GM20000 (cell line): ENCODE data around the gene SLC26A8.
"Not testable (repeated sequence)": the region's sequence is repeated elsewhere in the genome, so short reads cannot be mapped to it uniquely, and the experiment has no call there.

ENCODE experiments used
- DNase-seq: peaks from one replicate; pipeline ENCODE4 v3.0.0; 2012; ENCODE audit warnings: low spot score
- CTCF ChIP-seq: IDR thresholded peaks from 2 replicates; pipeline ENCODE4 v1.5.1; 2012; ENCODE audit warnings: mild to moderate bottlenecking, control low read depth; ENCODE audit errors: extremely low read depth, missing control alignments

The SLC26A8 gene

GRCh38 chr6:35945650-35946025 lies 78.8 kb downstream of the SLC26A8 start:
- no peak for TF ChIP-seq CTCF

GRCh38 chr6:35943390-35943789 lies 81.1 kb downstream of the SLC26A8 start:
- no peak for TF ChIP-seq CTCF
- no peak for DNase-seq

More at GRCh38 chr6:35945650-35946025, 78.8 kb downstream of the SLC26A8 start:
- DNase-seq, result no peak

- TF ChIP-seq CTCF, result no peak
- DNase-seq, result no peak
These were observed 82.1 kb downstream of the SLC26A8 start for GRCh38 chr6:35942355-35942754.

- DNase-seq, result not testable (repeated sequence)
These were observed 83.3 kb downstream of the SLC26A8 start for GRCh38 chr6:35941170-35941569.

- not testable (repeated sequence) for DNase-seq
These were observed 84.4 kb downstream of the SLC26A8 start for GRCh38 chr6:35940014-35940413.

GRCh38 chr6:35939259-35939658 lies 85.2 kb downstream of the SLC26A8 start:
- not testable (repeated sequence) for DNase-seq

GRCh38 chr6:35936681-35937359 lies 87.6 kb downstream of the SLC26A8 start:
- DNase-seq, result no peak
- no peak for TF ChIP-seq CTCF

- no peak for DNase-seq
- TF ChIP-seq CTCF, result no peak
These were observed 89.0 kb downstream of the SLC26A8 start for GRCh38 chr6:35935469-35935868.

- no peak for TF ChIP-seq CTCF
- DNase-seq, result no peak
These were observed 90.6 kb downstream of the SLC26A8 start for GRCh38 chr6:35933844-35934243.

- not testable (repeated sequence) for DNase-seq
These were observed 92.6 kb downstream of the SLC26A8 start for GRCh38 chr6:35931873-35932272.
